Colonic mucosa (tissue), 4 donors: ENCODE data around the gene IL17D. TPM values are rescaled to one million over a fixed set of nuclear protein-coding genes. Genes with fewer than 3 reads are reported as not detected.

Experiments used
- DNase-seq: peaks from one replicate; pipeline ENCODE4 v3.0.0-alpha.2; 2020
- H3K27ac ChIP-seq: fragments of 200-600 bp; one replicate; pipeline ENCODE4 v1.8.0; 2021
- H3K27me3 ChIP-seq: fragments of 200-600 bp; one replicate; pipeline ENCODE4 v1.8.0; 2021
- H3K36me3 ChIP-seq: fragments of 200-600 bp; one replicate; pipeline ENCODE4 v1.8.0; 2021
- H3K4me1 ChIP-seq: fragments of 200-600 bp; one replicate; pipeline ENCODE4 v1.8.0; 2021; ENCODE audit warnings: mild to moderate bottlenecking
- H3K4me3 ChIP-seq: fragments of 200-600 bp; one replicate; pipeline ENCODE4 v1.8.0; 2021
- H3K9ac ChIP-seq, 2 donors: one replicate each; pipeline ENCODE4 v1.7.0; 2013; ENCODE audit warnings: control low read depth in 2 of 2, low read depth in 2 of 2, low read length in 2 of 2
- H3K9me3 ChIP-seq: fragments of 200-600 bp; one replicate; pipeline ENCODE4 v1.8.0; 2021
- CTCF ChIP-seq: fragments of 200-600 bp; IDR thresholded peaks from one replicate; pipeline ENCODE4 v1.8.0; 2022; ENCODE audit warnings: antibody characterized with exemption, mild to moderate bottlenecking
- intact Hi-C: fragments of 100-400 bp; cut with DNase I; formaldehyde crosslinking; loops from one replicate; pipeline ENCODE4 v1.14.1; 2022
- total RNA-seq, 2 donors: library from RNA; stranded (reverse); fragmentation: NEBNext Ultra II Directional in 1 of 2; extraction: Animal tissue kit (Norgen Biotek cat#: 25700) in 1 of 2; gene quantifications; one replicate each; pipeline ENCODE4 v1.2.1, GENCODE V29; 2021
- donor health status: healthy.
- donor health status: DM: no; HTN: no; CAD: no.
- donor health status: DM: no; HTN: no; CAD: no.

IL17D gene
- total RNA-seq, 2 donors from 2014 or later: 0.49 to 0.93 TPM

GRCh38 chr13:20718958-20719566 lies 15.6 kb downstream of the IL17D start:
- TF ChIP-seq CTCF: no peak
- DNase-seq: no peak

GRCh38 chr13:20719783-20720182 lies 16.3 kb downstream of the IL17D start:
- no peaks in the 10 kb centered on the region for H3K9me3 ChIP-seq
- H3K27ac ChIP-seq: no peak overlapping the region
- no peak overlapping the region for H3K4me3 ChIP-seq
- no peaks in the 10 kb centered on the region for H3K27me3 ChIP-seq
- DNase-seq: no peak
- no peaks in the 10 kb centered on the region for H3K4me1 ChIP-seq
- TF ChIP-seq CTCF: no peak
- H3K36me3 ChIP-seq: no peaks in the 10 kb centered on the region
- intact Hi-C loops: no loop called here
- H3K9ac ChIP-seq: no peak overlapping the region

More at GRCh38 chr13:20718958-20719566, 15.6 kb downstream of the IL17D start:
- Histone ChIP-seq H3K4me1 (no peaks in the 10 kb centered on the region), H3K27ac (no peak overlapping the region), H3K36me3 (no peaks in the 10 kb centered on the region), H3K9ac (no peak overlapping the region), H3K27me3 (no peaks in the 10 kb centered on the region), H3K9me3 (no peaks in the 10 kb centered on the region), H3K4me3 (no peak overlapping the region)
- intact Hi-C loops: no loop called here

- H3K27ac ChIP-seq: no peak overlapping the region
- no peaks in the 10 kb centered on the region for H3K4me1 ChIP-seq
- no peaks in the 10 kb centered on the region for H3K9me3 ChIP-seq
- H3K9ac ChIP-seq: no peak overlapping the region
- no peaks in the 10 kb centered on the region for H3K27me3 ChIP-seq
- H3K36me3 ChIP-seq: no peaks in the 10 kb centered on the region
- DNase-seq: no peak
- TF ChIP-seq CTCF: no peak
- intact Hi-C loops: no loop called here
- no peak overlapping the region for H3K4me3 ChIP-seq
Measured at GRCh38 chr13:20720499-20720898, 17.0 kb downstream of the IL17D start.

GRCh38 chr13:20721058-20721453 lies 17.6 kb downstream of the IL17D start:
- Histone ChIP-seq H3K4me3 (no peak overlapping the region), H3K36me3 (no peaks in the 10 kb centered on the region)
- no peak for TF ChIP-seq CTCF

GRCh38 chr13:20721454-20722357 lies 18.2 kb downstream of the IL17D start:
- H3K27ac ChIP-seq: no peak overlapping the region

More at GRCh38 chr13:20721058-20721453, 17.6 kb downstream of the IL17D start:
- no peaks in the 10 kb centered on the region for H3K9me3 ChIP-seq
- DNase-seq: no peak
- H3K27me3 ChIP-seq: no peaks in the 10 kb centered on the region
- H3K27ac ChIP-seq: no peak overlapping the region
- no peaks in the 10 kb centered on the region for H3K4me1 ChIP-seq
- no peak overlapping the region for H3K9ac ChIP-seq
- intact Hi-C loops: no loop called here

More at GRCh38 chr13:20721454-20722357, 18.2 kb downstream of the IL17D start:
- Histone ChIP-seq H3K27me3 (no peaks in the 10 kb centered on the region), H3K9me3 (no peaks in the 10 kb centered on the region), H3K4me1 (no peaks in the 10 kb centered on the region), H3K4me3 (peak overlapping the region; percentile 35), H3K9ac (peak overlapping the region; percentile 12 to 30), H3K36me3 (no peaks in the 10 kb centered on the region)
- no peak for TF ChIP-seq CTCF
- DNase-seq: peak; percentile 37
- intact Hi-C loops: no loop called here
